B cell (primary cell): Measurements from ENCODE around the gene TGFA. TPM values are rescaled to one million over a fixed set of nuclear protein-coding genes. Genes with fewer than 3 reads are reported as not detected.

Experiments
- ATAC-seq: fragments of 200-7000 bp; cut with Tn5 transposase; one replicate; pipeline ENCODE4 v1.10.0; 2021; ENCODE audit warnings: low read depth, mild to moderate bottlenecking, moderate number of reproducible peaks, moderate library complexity
- CTCF ChIA-PET: fragments of 350-600 bp; sonication (Branson Sonifier 250); formaldehyde crosslinking; loops from one replicate; lab custom pipeline; 2021; ENCODE audit warnings: antibody characterized with exemption, inconsistent platforms; lab: Charles Lee
- POLR2A ChIA-PET: fragments of 350-600 bp; sonication (Branson Sonifier 250); formaldehyde crosslinking; loops from one replicate; lab custom pipeline; 2021; ENCODE audit warnings: antibody characterized with exemption; lab: Charles Lee
- DNase-seq: peaks from one replicate; pipeline ENCODE4 v3.0.0; 2013
- H2AFZ ChIP-seq: 2 replicates; pipeline ENCODE4 v1.6.1; 2012; ENCODE audit warnings: mild to moderate bottlenecking, low read depth, low read length; ENCODE audit not compliant: insufficient read depth, poor library complexity, severe bottlenecking
- H3K27ac ChIP-seq, 2 donors: 1 replicate in 1 of 2; 2 replicates in 1 of 2; pipeline ENCODE4 v1.5.1; 2012 to 2013; ENCODE audit warnings: low read length in 2 of 2, mild to moderate bottlenecking in 2 of 2, moderate library complexity in 1 of 2
- H3K27me3 ChIP-seq, 4 experiments: fragments of 200-600 bp in 1 of 4; sonication (generic) in 1 of 4; replicated peaks in 1 of 4; 1 replicate in 2 of 4; 2 replicates in 2 of 4; pipeline versions ENCODE4 v1.6.1 to v1.7.0; 2013 to 2016; ENCODE audit warnings: low read length in 3 of 4, mild to moderate bottlenecking in 2 of 4, mixed read lengths in 1 of 4, moderate library complexity in 1 of 4; ENCODE audit not compliant: insufficient read depth in 4 of 4, control insufficient read depth in 3 of 4; ENCODE audit errors: control extremely low read depth in 1 of 4
- H3K36me3 ChIP-seq, 2 experiments: replicated peaks in 1 of 2; 1 replicate in 1 of 2; 2 replicates in 1 of 2; pipeline versions ENCODE4 v1.6.1 to v1.7.1; 2013; ENCODE audit warnings: low read length in 1 of 2; ENCODE audit not compliant: insufficient read depth in 2 of 2, control insufficient read depth in 1 of 2; ENCODE audit errors: control extremely low read depth in 1 of 2, extremely low read depth in 1 of 2
- H3K4me1 ChIP-seq, 2 donors: fragments of 200-600 bp in 1 of 2; sonication (generic) in 1 of 2; 1 replicate in 1 of 2; 2 replicates in 1 of 2; pipeline versions ENCODE4 v1.5.1 to v1.6.1; 2013 to 2017; ENCODE audit warnings: low read length in 2 of 2; ENCODE audit not compliant: control insufficient read depth in 2 of 2, insufficient read depth in 2 of 2
- H3K4me2 ChIP-seq: replicated peaks from 2 replicates; pipeline ENCODE3; 2012; ENCODE audit warnings: mild to moderate bottlenecking, low read depth, low read length; ENCODE audit not compliant: poor library complexity, severe bottlenecking
- H3K4me3 ChIP-seq, 5 experiments: fragments of 200-600 bp in 1 of 5; sonication (generic) in 1 of 5; 1 replicate in 3 of 5; 2 replicates in 2 of 5; pipeline versions ENCODE4 v1.5.1 to v1.7.0; 2011 to 2016; ENCODE audit warnings: low read length in 4 of 5, mild to moderate bottlenecking in 4 of 5, low read depth in 2 of 5, control low read depth in 1 of 5, moderate library complexity in 1 of 5; ENCODE audit not compliant: insufficient read depth in 1 of 5; ENCODE audit errors: control extremely low read depth in 1 of 5, extremely low read depth in 1 of 5
- H3K79me2 ChIP-seq: fragments of 200-600 bp; sonication (generic); one replicate; pipeline ENCODE4 v1.6.0; 2016; ENCODE audit warnings: low read length; ENCODE audit not compliant: control insufficient read depth, insufficient read depth
- H3K9ac ChIP-seq: fragments of 200-600 bp; sonication (generic); 2 replicates; pipeline ENCODE4 v1.6.1; 2017; ENCODE audit warnings: mild to moderate bottlenecking, low read length, moderate library complexity
- H3K9me3 ChIP-seq, 3 donors: one replicate each; pipeline versions ENCODE4 v1.6.1 to v1.7.1; 2013; ENCODE audit warnings: low read length in 2 of 3; ENCODE audit not compliant: control insufficient read depth in 2 of 3, insufficient read depth in 1 of 3; ENCODE audit errors: control extremely low read depth in 1 of 3
- H4K20me1 ChIP-seq: 2 replicates; pipeline ENCODE4 v1.6.0; 2012; ENCODE audit warnings: mild to moderate bottlenecking, low read length; ENCODE audit not compliant: insufficient read depth, control insufficient read depth, poor library complexity, severe bottlenecking
- H3K27ac Mint-ChIP-seq: one replicate; pipeline ENCODE4 v1.8.0; 2021; ENCODE audit warnings: mixed read lengths
- H3K27me3 Mint-ChIP-seq: one replicate; pipeline ENCODE4 v1.8.0; 2021; ENCODE audit warnings: mixed read lengths
- H3K4me1 Mint-ChIP-seq: one replicate; pipeline ENCODE4 v1.8.0; 2021; ENCODE audit warnings: mixed read lengths
- H3K4me3 Mint-ChIP-seq: one replicate; pipeline ENCODE4 v1.8.0; 2021; ENCODE audit warnings: mixed read lengths
- H3K9me3 Mint-ChIP-seq: one replicate; pipeline ENCODE4 v1.8.0; 2022; ENCODE audit warnings: mixed read lengths; ENCODE audit not compliant: insufficient read depth
- CTCF ChIP-seq: fragments of 200-600 bp; IDR thresholded peaks from one replicate; pipeline ENCODE4 v1.8.0; 2022; ENCODE audit warnings: antibody characterized with exemption, mild to moderate bottlenecking
- EZH2 ChIP-seq: IDR thresholded peaks from 2 replicates; pipeline ENCODE4 v1.6.1; 2012; ENCODE audit warnings: borderline replicate concordance, low read depth, mild to moderate bottlenecking, moderate library complexity, low read length; ENCODE audit not compliant: insufficient read depth, poor library complexity, severe bottlenecking
- WGBS: methylation state at CpG from one replicate; pipeline ENCODE4 v1.1.5; 2013; ENCODE audit warnings: missing lambda C conversion rate; ENCODE audit not compliant: insufficient coverage; 5-methylcytosine and 5-hydroxymethylcytosine counted together
- intact Hi-C: fragments of 100-400 bp; cut with micrococcal nuclease; formaldehyde crosslinking; loops from one replicate; pipeline ENCODE4 v1.10.0; 2022
- polyA plus RNA-seq: library from polyadenylated mRNA; depleted of rRNA; stranded (reverse); fragments of >200 nt; gene quantifications from 2 replicates; pipeline ENCODE4 v1.2.3, GENCODE V29; 2012
- total RNA-seq, 2 donors: library from RNA; stranded (reverse); fragments of 120-200 nt in 1 of 2; gene quantifications; 1 replicate in 1 of 2; 2 replicates in 1 of 2; pipeline versions ENCODE4 v1.2.3 to v1.2.4, GENCODE V29; 2013 to 2022

Gene TGFA
- total and polyA plus RNA-seq, 2 donors (not counting 1 experiment from before 2014, with no cell fraction given), result 0.04 TPM; not detected in 1

GRCh38 chr2:70529610-70530009 lies 24.0 kb downstream of the TGFA start:
- peaks cover 0 to 6% (median 0%) of the 10 kb centered on the region in 3 donors for H3K9me3 ChIP-seq
- intact Hi-C loops, result no loop called here
- ChIA-PET CTCF (no interaction called here), POLR2A (no interaction called here)
- Mint-ChIP-seq H3K9me3 (no peaks in the 10 kb centered on the region), H3K4me3 (no peak overlapping the region), H3K27me3 (peaks cover 6% of the 10 kb centered on the region), H3K27ac (no peak overlapping the region), H3K4me1 (peaks cover 10% of the 10 kb centered on the region)
- no peak overlapping the region for H3K4me2 ChIP-seq
- no peaks in the 10 kb centered on the region for H3K4me1 ChIP-seq
- DNase-seq (no peak), ATAC-seq (no peak)
- no peak overlapping the region for H2AFZ ChIP-seq
- no peak overlapping the region for H3K4me3 ChIP-seq
- H3K27me3 ChIP-seq, result no peaks in the 10 kb centered on the region
- H3K27ac ChIP-seq, result no peak overlapping the region
- 100% methylated on average over 2 of the region's 2 CpGs for WGBS
- no peak for TF ChIP-seq EZH2
- no peak for TF ChIP-seq CTCF
- H4K20me1 ChIP-seq, result no peaks in the 10 kb centered on the region
- H3K9ac ChIP-seq, result no peak overlapping the region
- H3K79me2 ChIP-seq, result no peaks in the 10 kb centered on the region
- H3K36me3 ChIP-seq, result no peaks in the 10 kb centered on the region

GRCh38 chr2:70528929-70529328 lies 24.7 kb downstream of the TGFA start:
- Histone ChIP-seq H3K4me2 (no peak overlapping the region), H3K27me3 (no peaks in the 10 kb centered on the region), H3K9ac (no peak overlapping the region), H3K9me3 (peaks cover 0 to 6% (median 0%) of the 10 kb centered on the region in 3 donors), H2AFZ (no peak overlapping the region), H3K4me3 (no peak overlapping the region), H3K27ac (no peak overlapping the region), H3K79me2 (no peaks in the 10 kb centered on the region), H3K4me1 (no peaks in the 10 kb centered on the region), H3K36me3 (no peaks in the 10 kb centered on the region), H4K20me1 (no peaks in the 10 kb centered on the region)
- intact Hi-C loops, result no loop called here
- ChIA-PET CTCF (no interaction called here), POLR2A (no interaction called here)
- no peak for ATAC-seq
- TF ChIP-seq EZH2 (no peak), CTCF (no peak)
- WGBS, result no CpG with 5 or more reads among the region's 3 CpGs
- Mint-ChIP-seq H3K4me3 (no peak overlapping the region), H3K9me3 (no peaks in the 10 kb centered on the region), H3K27me3 (peaks cover 2% of the 10 kb centered on the region), H3K4me1 (peaks cover 10% of the 10 kb centered on the region), H3K27ac (no peak overlapping the region)
- DNase-seq, result no peak
